GM12801 (cell line): ENCODE results near the gene TSHZ2.

Experiments
- CTCF ChIP-seq: IDR thresholded peaks from one replicate; pipeline ENCODE4 v1.5.1; 2011; ENCODE audit warnings: control low read depth; ENCODE audit not compliant: insufficient read length; ENCODE audit errors: extremely low read depth

The TSHZ2 gene

GRCh38 chr20:53395188-53395923 lies 423.2 kb downstream of the TSHZ2 start:
- TF ChIP-seq CTCF, result no peak

- TF ChIP-seq CTCF, result no peak
These were observed 426.9 kb downstream of the TSHZ2 start for GRCh38 chr20:53399083-53399482.

- no peak for TF ChIP-seq CTCF
These were observed 427.6 kb downstream of the TSHZ2 start for GRCh38 chr20:53399592-53400335.

GRCh38 chr20:53402233-53403005 lies 430.3 kb downstream of the TSHZ2 start:
- no peak for TF ChIP-seq CTCF

- TF ChIP-seq CTCF, result no peak
These were observed 430.9 kb downstream of the TSHZ2 start for GRCh38 chr20:53403029-53403428.

GRCh38 chr20:53405139-53405538 lies 433.0 kb downstream of the TSHZ2 start:
- TF ChIP-seq CTCF, result no peak

GRCh38 chr20:53406580-53406979 lies 434.4 kb downstream of the TSHZ2 start:
- no peak for TF ChIP-seq CTCF
